ENCODE measurements around the gene TNNI2.
"Not testable (repeated sequence)": the region's sequence is repeated elsewhere in the genome, so short reads cannot be mapped to it uniquely, and the experiment has no call there.

Gene TNNI2

GRCh38 chr11:1875093-1875850, 36.5 kb downstream of the TNNI2 start:
- no peak for DNase-seq (ENCODE audit: low read depth)

GRCh38 chr11:1875851-1876301, 37.1 kb downstream of the TNNI2 start:
- not testable (repeated sequence) for DNase-seq (ENCODE audit: low read depth)

- no peak for DNase-seq (ENCODE audit: low read depth)
These were observed 37.7 kb downstream of the TNNI2 start for GRCh38 chr11:1876361-1877063.

- DNase-seq (ENCODE audit: low read depth) = no peak
These were observed 38.7 kb downstream of the TNNI2 start for GRCh38 chr11:1877211-1878136.

- DNase-seq (ENCODE audit: low read depth) = no peak
These were observed 39.6 kb downstream of the TNNI2 start for GRCh38 chr11:1878137-1879031.

- no peak for DNase-seq (ENCODE audit: low read depth)
These were observed 40.7 kb downstream of the TNNI2 start for GRCh38 chr11:1879342-1879940.

- DNase-seq (ENCODE audit: low read depth) = no peak
These were observed 41.4 kb downstream of the TNNI2 start for GRCh38 chr11:1879941-1880720.

- DNase-seq (ENCODE audit: low read depth) = no peak
These were observed 42.1 kb downstream of the TNNI2 start for GRCh38 chr11:1880746-1881441.

- DNase-seq (ENCODE audit: low read depth) = no peak
These were observed 42.9 kb downstream of the TNNI2 start for GRCh38 chr11:1881442-1882264.

- DNase-seq (ENCODE audit: low read depth) = peak; percentile 62
These were observed 43.8 kb downstream of the TNNI2 start for GRCh38 chr11:1882265-1883238.

- no peak for DNase-seq (ENCODE audit: low read depth)
These were observed 44.8 kb downstream of the TNNI2 start for GRCh38 chr11:1883346-1884302.

GRCh38 chr11:1884303-1884700, 45.5 kb downstream of the TNNI2 start:
- no peak for DNase-seq (ENCODE audit: low read depth)

GRCh38 chr11:1886551-1886950, 47.8 kb downstream of the TNNI2 start:
- DNase-seq (ENCODE audit: low read depth) = not testable (repeated sequence)

- DNase-seq (ENCODE audit: low read depth) = no peak
These were observed 48.9 kb downstream of the TNNI2 start for GRCh38 chr11:1887451-1888346.

GRCh38 chr11:1888347-1888753, 49.6 kb downstream of the TNNI2 start:
- no peak for DNase-seq (ENCODE audit: low read depth)

Measured in T follicular helper cell (primary cell).